NAMALWA (cell line): ENCODE measurements around the gene PIWIL4.

ENCODE experiments used
- DNase-seq: peaks from one replicate; pipeline ENCODE4 v3.0.0-alpha.2; 2015; ENCODE audit warnings: low spot score

Gene PIWIL4

GRCh38 chr11:94567181-94567670 lies at the start of gene PIWIL4:
TSS of gene PIWIL4 (plus strand) at chr11:94567368. CDS start at chr11:94567519, 151 bp downstream.
- no peak for DNase-seq

- DNase-seq, result no peak
Observed at GRCh38 chr11:94518300-94518699, 48.9 kb upstream of the PIWIL4 start.

GRCh38 chr11:94519478-94520084 lies 47.6 kb upstream of the PIWIL4 start:
- peak; percentile 57 for DNase-seq

- DNase-seq, result peak; percentile 35
Observed at GRCh38 chr11:94521684-94522083, 45.5 kb upstream of the PIWIL4 start.

- DNase-seq, result no peak
Observed at GRCh38 chr11:94524341-94524740, 42.8 kb upstream of the PIWIL4 start.

- DNase-seq, result no peak
Observed at GRCh38 chr11:94525546-94526324, 41.4 kb upstream of the PIWIL4 start.

- DNase-seq, result no peak
Observed at GRCh38 chr11:94526645-94527438, 40.3 kb upstream of the PIWIL4 start.

GRCh38 chr11:94528551-94528950 lies 38.6 kb upstream of the PIWIL4 start:
- DNase-seq, result no peak

GRCh38 chr11:94532211-94532610 lies 35.0 kb upstream of the PIWIL4 start:
- DNase-seq, result no peak

- no peak for DNase-seq
Observed at GRCh38 chr11:94533206-94533605, 34.0 kb upstream of the PIWIL4 start.

GRCh38 chr11:94533696-94534630 lies 33.2 kb upstream of the PIWIL4 start:
- DNase-seq, result no peak

GRCh38 chr11:94536386-94536785 lies 30.8 kb upstream of the PIWIL4 start:
- no peak for DNase-seq

GRCh38 chr11:94537031-94537600 lies 30.1 kb upstream of the PIWIL4 start:
- DNase-seq, result no peak

GRCh38 chr11:94539420-94539819 lies 27.7 kb upstream of the PIWIL4 start:
- DNase-seq, result no peak

- DNase-seq, result no peak
Observed at GRCh38 chr11:94543695-94544645, 23.2 kb upstream of the PIWIL4 start, which contains the start of gene FUT4. TSS of gene FUT4 (plus strand) at chr11:94543921. CDS start at chr11:94544134, 213 bp downstream.

GRCh38 chr11:94544646-94545263 lies 22.4 kb upstream of the PIWIL4 start:
- no peak for DNase-seq

GRCh38 chr11:94545264-94546161 lies 21.7 kb upstream of the PIWIL4 start:
- DNase-seq, result no peak

- DNase-seq, result no peak
Observed at GRCh38 chr11:94546162-94546470, 21.1 kb upstream of the PIWIL4 start.

GRCh38 chr11:94546886-94547285 lies 20.3 kb upstream of the PIWIL4 start:
- no peak for DNase-seq
